Measurements from ENCODE around the gene ARID3C. TPM values are rescaled to one million over a fixed set of nuclear protein-coding genes. Genes with fewer than 3 reads are reported as not detected.

The ARID3C gene
- 0.31 TPM in 1 of 2 replicates, not detected in the other for total RNA-seq

DNA sequence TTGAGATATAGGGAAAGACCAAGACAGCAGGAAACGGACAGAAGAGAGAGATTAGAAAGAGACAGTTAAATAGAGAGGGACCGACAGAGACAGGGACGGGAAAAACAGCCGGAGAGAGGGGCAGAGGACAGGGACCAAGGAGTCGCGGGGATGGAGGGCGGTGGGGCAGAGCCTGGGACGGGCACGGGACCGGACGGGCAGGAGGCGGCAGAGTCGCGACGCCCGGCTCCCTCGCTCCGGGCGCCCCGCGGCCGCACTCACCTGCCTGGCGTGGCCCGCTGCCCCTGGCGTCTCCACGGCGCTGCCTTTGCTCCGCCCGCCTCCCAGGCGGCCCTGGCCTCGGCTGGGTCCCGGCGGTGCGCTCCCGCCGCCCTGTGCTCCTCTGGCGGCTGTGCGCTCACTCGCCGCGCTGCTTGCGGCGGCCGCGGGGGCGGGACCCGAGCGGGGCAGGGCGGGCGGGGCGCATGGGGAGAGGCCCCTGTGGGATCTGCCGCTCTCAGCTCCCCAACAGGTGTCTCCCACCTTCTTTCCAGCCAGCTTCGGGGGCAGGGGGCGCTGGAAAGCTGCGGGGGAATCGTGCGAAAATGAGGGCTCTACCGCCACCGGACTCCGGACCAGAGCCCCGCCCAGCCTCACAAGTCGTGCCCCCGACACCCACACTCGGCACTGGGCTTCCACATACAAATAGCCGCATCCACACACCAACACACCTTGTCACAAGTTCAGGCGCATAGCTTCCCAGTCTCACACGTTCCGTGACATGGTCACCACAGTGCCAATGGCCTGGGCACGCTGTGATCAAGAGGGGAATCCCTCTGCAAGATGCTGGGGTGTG, at the start of gene ARID3C:
ARID3C (minus strand) TSS at position 411 of the 835 bp plus-strand sequence. CDS start 1,052 bp downstream, outside the sequence.

DNA sequence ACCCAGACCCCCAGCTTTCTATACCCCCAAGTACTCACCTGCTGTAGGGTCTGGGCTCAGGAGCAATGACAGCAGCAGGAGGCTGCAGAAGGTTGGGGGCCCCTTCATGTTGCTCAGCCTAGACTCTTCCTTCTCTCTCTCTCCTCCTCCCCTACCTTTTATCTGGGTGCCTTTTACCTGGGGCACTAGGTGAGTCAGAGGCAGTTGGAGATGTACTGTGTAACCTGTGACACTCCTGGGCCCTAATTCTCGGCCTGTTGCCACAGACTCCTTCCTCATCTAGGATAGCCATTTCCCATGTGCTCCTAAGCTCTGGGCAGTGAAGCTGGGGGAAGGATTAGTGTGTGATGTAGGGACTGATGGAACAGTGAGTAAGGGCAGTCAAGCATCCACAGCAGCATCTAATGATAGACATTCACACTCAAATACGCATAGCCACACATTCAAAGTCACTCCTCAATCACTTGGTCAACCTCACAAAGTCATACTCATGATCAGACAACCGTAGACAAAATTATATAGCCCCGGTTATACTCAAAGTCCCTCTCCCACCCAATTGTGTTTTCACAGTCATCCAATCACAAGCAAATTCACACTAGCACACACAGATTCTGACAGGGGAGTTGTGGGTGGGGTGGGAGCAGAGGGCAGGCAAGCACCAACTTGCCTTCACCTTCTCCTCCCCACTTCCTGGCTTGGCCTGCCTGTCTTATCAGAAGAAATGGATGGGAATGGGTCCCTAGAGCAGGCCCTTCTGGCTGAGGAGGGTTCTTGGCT, 33.8 kb upstream of the ARID3C start, which contains the start of gene CCL27:
CCL27 (minus strand) TSS at position 132 of the 777 bp plus-strand sequence; CDS start at position 108, 24 bp downstream.

GRCh38 chr9:34651876-34652601, 23.2 kb upstream of the ARID3C start, which contains the start of gene IL11RA:
TSS of gene IL11RA (plus strand) at chr9:34652185. CDS start at chr9:34655218, 3,033 bp downstream.

DNA sequence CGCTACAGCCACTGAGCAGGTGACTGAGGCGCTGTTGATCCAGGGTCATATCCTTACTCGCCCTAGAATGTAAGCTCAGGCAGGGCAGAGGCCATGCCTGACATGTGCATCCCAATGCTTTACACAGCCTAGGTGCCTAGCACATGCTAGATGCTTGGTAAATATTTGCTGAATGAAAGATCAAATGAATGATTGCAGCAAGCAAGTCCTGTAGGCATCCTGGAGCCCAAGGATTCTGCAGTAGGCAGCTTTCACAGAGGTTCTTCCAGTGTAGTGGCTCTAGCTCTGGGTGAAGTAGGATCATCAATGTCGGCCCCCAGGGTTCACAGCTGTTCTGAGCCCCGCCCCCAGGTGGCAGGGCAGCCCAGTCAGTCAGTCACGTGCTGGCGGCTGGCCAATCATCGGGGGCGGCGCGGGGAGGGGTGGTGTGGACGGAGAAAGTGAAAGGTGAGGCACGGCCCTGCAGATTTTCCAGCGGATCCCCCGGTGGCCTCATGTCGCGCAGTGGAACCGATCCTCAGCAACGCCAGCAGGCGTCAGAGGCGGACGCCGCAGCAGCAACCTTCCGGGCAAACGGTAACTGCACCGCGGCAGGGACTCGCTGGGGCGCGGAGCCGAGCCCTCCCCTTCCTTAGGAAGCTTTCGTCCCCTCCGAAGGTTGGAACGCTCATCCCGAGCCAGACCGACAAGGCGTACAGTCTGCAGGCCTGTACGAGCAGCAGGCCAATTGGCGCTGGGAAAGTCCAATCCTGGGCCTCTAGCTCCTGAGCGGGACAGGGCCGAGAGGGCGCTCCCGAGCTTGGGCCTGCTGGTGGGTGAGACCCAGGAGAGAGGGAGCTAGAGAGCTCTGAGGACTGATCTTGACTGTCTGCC, 17.6 kb upstream of the ARID3C start, which contains the start of gene GALT:
GALT (plus strand) TSS at position 465 of the 873 bp plus-strand sequence; CDS start at position 495, 30 bp downstream.

GRCh38 chr9:34637356-34638137, 8.7 kb upstream of the ARID3C start, which contains the start of gene SIGMAR1:
TSS of gene SIGMAR1 (minus strand) at chr9:34637787. CDS start at chr9:34637697, 90 bp downstream.

GRCh38 chr9:34620061-34620994, 8.5 kb downstream of the ARID3C start, which contains the start of gene DCTN3:
TSS of gene DCTN3 (minus strand) at chr9:34620495. CDS start at chr9:34620464, 31 bp downstream.

GRCh38 chr9:34611811-34612787, 16.8 kb downstream of the ARID3C start, which contains the start of gene RPP25L:
TSS of gene RPP25L (minus strand) at chr9:34612097. CDS start at chr9:34611296, 801 bp downstream.

DNA sequence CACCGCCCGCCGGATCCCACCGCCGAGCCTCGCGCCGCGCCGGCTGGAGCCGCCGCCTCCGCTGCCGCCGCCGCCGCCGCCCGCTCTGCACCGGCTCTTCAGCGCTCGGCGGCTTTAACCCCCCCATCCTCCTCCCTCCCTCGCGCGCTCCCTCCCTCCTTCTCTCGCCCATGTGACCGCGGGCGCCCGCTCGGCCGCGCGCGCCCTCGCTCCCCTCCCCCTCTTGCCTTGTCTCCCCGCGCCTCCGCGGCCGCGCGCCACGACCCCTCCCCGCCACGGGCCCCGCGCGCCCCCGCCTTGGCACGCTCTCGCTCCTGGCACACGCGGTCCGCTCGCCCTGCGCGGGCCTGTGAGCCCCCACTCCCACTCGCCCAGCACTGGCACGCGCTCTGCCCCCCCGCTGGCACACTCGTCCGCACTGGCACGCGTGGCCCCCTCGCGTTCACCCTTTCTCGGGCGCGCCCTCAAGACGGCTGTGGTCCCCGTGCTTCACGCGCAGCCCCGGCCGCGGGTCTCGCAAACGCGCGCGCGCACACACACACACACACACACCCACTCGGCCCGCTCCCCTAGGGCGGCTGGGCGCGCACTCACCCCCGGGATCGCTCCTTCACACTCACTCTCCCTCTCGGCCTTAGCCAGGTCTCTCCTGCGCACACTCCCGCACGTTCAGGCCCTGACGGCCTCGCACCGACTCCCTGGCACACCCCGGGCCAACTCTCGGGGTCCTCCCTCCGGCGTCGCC, 39.1 kb downstream of the ARID3C start, which contains the start of gene CNTFR:
CNTFR (minus strand) TSS at position 89 of the 745 bp plus-strand sequence. CDS start 20,743 bp downstream, outside the sequence.

Other genes starting within 250 kb of the ARID3C start
- 8.5 and 10.7 TPM in 2 replicates for gene FAM219A, start 170.5 kb downstream of the ARID3C start, total RNA-seq
- not detected in 2 replicates for gene DNAI1, start 170.3 kb downstream of the ARID3C start, total RNA-seq
- not detected in 2 replicates for gene ENHO, start 106.1 kb downstream of the ARID3C start, total RNA-seq
- 0.23 TPM in 1 of 2 replicates, not detected in the other for gene CNTFR, start 39.3 kb downstream of the ARID3C start, total RNA-seq
- gene RPP25L, start 17.0 kb downstream of the ARID3C start, total RNA-seq = 33.7 and 42.5 TPM in 2 replicates
- 132 and 150 TPM in 2 replicates for gene DCTN3, start 8.6 kb downstream of the ARID3C start, total RNA-seq
- 197 and 248 TPM in 2 replicates for gene SIGMAR1, start 8.7 kb upstream of the ARID3C start, total RNA-seq
- gene GALT, start 17.6 kb upstream of the ARID3C start, total RNA-seq = 24.7 and 39.3 TPM in 2 replicates
- 1.2 and 9.1 TPM in 2 replicates for gene IL11RA, start 23.1 kb upstream of the ARID3C start, total RNA-seq
- gene CCL27, start 33.6 kb upstream of the ARID3C start, total RNA-seq = not detected in 2 replicates
- not detected in 2 replicates for gene CCL19, start 62.2 kb upstream of the ARID3C start, total RNA-seq
- gene CCL21, start 81.1 kb upstream of the ARID3C start, total RNA-seq = 0.31 TPM in 1 of 2 replicates, not detected in the other